Retina (tissue), 1 donor: Measurements from ENCODE around the gene CDH23.

Experiments
- DNase-seq: peaks from one replicate; pipeline ENCODE4 v3.0.0-alpha.2; 2016

The CDH23 gene

GRCh38 chr10:71750124-71750841, 353.6 kb downstream of the CDH23 start:
- no peak for DNase-seq

- no peak for DNase-seq
Measured at GRCh38 chr10:71750986-71751385, 354.3 kb downstream of the CDH23 start.

- DNase-seq: no peak
Measured at GRCh38 chr10:71751515-71752224, 354.9 kb downstream of the CDH23 start.

- DNase-seq: peak; percentile 34
Measured at GRCh38 chr10:71752391-71753090, 355.8 kb downstream of the CDH23 start.

- DNase-seq: no peak
Measured at GRCh38 chr10:71753091-71753959, 356.6 kb downstream of the CDH23 start.

GRCh38 chr10:71753960-71754505, 357.3 kb downstream of the CDH23 start:
- DNase-seq: no peak

- DNase-seq: no peak
Measured at GRCh38 chr10:71754562-71754961, 357.8 kb downstream of the CDH23 start.

GRCh38 chr10:71755179-71755879, 358.6 kb downstream of the CDH23 start:
- DNase-seq: no peak

GRCh38 chr10:71756311-71757191, 359.8 kb downstream of the CDH23 start:
- no peak for DNase-seq

- DNase-seq: no peak
Measured at GRCh38 chr10:71757399-71757922, 360.7 kb downstream of the CDH23 start.

- no peak for DNase-seq
Measured at GRCh38 chr10:71761105-71761511, 364.4 kb downstream of the CDH23 start.

- DNase-seq: no peak
Measured at GRCh38 chr10:71761541-71762113, 364.9 kb downstream of the CDH23 start.

- no peak for DNase-seq
Measured at GRCh38 chr10:71762324-71762723, 365.6 kb downstream of the CDH23 start.

- DNase-seq: no peak
Measured at GRCh38 chr10:71763352-71764127, 366.8 kb downstream of the CDH23 start.

- no peak for DNase-seq
Measured at GRCh38 chr10:71765176-71765904, 368.6 kb downstream of the CDH23 start.

GRCh38 chr10:71765906-71766716, 369.4 kb downstream of the CDH23 start:
- no peak for DNase-seq

- DNase-seq: no peak
Measured at GRCh38 chr10:71766717-71767419, 370.1 kb downstream of the CDH23 start.
